GM21529 (cell line): ENCODE data around the gene ZFP64.
"Not testable (repeated sequence)": the region's sequence is repeated elsewhere in the genome, so short reads cannot be mapped to it uniquely, and the experiment has no call there.

Experiments
- ATAC-seq: cut with Tn5 transposase; IDR thresholded peaks from one replicate; pipeline ENCODE4 v1.9.1; 2021; ENCODE audit not compliant: unreplicated experiment

The ZFP64 gene

DNA sequence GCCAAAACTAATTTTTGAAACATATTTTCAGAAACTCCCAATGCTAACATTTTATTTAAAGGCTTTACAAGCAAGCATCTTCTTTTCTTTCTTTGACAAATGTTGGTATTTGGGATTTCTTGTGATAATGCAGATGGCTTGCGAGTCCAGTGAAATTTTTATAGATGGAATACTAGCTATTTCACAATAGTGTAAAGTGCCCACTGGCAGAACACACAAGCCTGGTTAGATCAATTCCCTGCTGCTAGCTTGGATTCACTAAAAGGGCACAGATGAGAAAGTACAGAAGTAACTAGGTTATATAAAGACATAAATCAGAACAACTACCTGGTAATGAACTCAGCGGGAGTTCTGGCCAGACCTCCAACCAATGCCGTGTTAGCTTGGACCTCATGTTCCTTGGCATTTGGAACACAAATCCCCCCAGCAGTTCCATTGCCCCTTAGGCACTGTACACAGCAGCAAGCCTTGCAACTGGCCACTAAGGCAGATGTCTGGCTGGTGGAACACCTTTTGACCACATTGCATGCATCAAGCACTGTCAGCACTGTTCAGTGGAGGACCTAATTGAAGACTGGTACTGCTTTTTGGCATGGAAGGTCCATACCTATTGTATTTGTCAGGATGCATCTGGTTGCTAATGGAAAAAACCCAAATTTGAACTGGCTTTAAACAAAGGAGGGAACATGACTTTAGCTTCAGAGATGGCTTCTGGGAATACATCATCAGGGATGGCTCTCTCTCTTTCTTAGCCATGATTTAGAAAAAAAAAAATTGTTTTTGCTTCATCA lies 15.6 kb upstream of the ZFP64 start:
- ATAC-seq = no peak

DNA sequence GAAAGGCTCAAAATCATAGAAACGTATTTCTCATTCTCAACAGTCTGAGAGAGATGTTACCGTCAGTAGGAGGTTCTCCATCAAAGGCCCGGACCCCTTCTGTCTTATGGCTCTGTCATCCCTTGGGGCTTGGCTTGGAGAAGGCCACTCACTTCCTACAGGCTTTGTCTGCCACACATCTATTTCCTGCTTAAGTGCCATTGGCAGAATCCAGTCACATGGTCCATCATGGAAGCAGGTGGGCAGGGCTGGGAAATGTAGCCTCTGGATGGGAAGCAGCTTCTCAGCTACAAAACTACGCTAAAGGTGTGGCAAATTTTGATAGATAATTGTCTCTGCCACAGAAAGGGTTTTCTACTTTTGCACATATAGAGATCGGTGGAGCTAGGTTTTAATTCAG lies 12.6 kb upstream of the ZFP64 start:
- ATAC-seq = no peak

- ATAC-seq = no peak
These were observed 9.8 kb upstream of the ZFP64 start for GRCh38 chr20:52201395-52201794.

DNA sequence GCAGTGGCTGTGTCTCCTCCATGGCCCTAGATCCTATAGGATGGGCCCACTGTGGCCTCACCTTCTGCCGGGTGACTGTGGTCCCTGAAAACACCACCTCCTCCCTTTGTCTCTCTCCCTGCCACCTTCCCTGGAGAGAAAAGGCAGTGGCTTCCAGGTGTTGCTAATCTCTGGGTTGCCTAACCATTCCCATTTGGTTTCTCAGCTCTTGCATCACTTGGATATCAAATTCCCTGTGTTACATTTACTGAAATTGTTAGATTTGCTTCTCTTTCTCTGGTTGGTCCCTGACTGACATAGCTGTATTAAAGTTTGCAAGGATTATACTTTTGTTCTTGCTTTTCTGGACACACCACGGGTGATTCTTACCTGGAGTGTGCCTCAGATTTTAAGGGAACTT lies 9.3 kb upstream of the ZFP64 start:
- no peak for ATAC-seq

DNA sequence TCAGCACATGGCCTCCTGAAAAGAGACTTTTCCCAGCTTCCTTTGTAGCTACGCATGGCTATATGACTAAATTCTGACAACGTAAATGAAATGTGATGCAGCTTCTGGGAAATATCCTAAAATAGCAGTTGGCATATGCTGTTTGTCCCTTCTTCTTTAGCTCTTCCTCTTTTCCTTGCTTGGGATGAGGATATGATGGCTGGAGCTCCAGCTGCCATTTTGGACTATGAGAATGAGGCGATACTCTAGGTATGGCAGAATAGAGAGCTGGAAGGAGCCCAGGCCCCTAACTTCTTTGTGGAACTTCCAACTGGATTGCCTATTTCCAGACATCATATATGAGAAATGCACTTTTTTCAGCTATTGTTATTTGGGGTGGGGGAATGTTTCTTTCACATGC lies 5.3 kb upstream of the ZFP64 start:
- no peak for ATAC-seq

GRCh38 chr20:52193886-52194545 lies 2.4 kb upstream of the ZFP64 start:
- no peak for ATAC-seq

DNA sequence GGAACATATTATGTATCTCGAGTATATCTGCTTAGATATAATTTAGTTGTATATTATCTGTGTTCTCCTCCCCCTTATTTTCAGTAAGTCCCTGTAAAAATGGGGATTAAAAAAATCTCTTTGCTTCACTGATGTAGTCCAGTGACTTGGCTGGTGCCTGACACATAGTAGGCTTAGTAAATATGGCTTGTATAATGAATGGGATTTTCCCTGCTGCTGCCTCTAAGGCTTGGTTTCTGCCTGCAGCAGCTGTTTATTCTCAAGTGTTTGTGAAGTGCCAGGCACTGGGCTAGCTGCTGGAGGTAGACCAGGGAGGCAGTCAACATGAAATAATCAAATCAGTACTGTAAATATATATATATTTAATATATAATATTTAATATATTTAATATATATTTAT lies 1.6 kb upstream of the ZFP64 start:
- ATAC-seq = no peak

GRCh38 chr20:52192719-52193007 lies 1.1 kb upstream of the ZFP64 start:
- not testable (repeated sequence) for ATAC-seq

DNA sequence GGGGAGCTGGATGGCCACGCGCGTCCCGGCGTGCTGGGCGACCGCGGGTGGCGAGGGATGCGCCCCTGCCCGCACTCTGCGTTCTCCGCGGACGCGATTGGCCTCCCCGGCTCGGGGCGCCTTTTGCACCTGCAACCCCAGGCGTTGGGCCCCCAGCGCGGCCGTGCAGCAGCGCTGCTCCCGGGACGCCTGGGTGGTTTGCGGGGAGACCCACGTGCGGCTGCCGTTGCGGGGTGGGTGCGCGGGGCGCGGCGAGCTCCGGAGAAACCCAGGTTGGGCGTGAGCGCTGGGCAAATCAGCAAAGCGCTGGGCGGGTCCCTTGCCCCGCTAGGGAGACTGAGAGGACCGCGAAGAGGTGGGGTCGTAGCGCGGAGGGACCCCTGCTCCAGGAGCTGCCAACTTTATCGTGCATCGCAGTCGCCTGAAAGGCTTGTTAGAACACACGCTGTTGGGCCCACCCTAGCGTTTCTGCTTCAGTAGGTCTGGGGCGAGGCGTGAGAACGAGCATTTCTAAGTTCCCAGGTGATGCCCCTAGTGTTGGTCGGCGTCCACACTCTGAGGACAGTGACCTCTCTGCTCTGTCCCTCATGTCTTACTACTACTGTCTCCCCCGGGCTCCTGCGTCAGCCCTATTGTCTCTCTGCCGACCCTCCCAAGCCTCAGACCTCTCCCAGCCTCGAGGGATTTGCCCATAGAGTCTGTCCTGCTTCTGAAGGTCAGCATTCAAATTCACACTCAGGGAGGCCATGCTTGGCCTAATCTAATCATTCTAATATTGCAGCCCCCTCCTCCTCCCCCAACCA lies 538 bp upstream of the ZFP64 start:
- ATAC-seq = peak; percentile 50

- ATAC-seq = peak; percentile 41
These were observed 995 bp downstream of the ZFP64 start for GRCh38 chr20:52190437-52191131.

GRCh38 chr20:52181766-52182165 lies 9.8 kb downstream of the ZFP64 start:
- no peak for ATAC-seq

DNA sequence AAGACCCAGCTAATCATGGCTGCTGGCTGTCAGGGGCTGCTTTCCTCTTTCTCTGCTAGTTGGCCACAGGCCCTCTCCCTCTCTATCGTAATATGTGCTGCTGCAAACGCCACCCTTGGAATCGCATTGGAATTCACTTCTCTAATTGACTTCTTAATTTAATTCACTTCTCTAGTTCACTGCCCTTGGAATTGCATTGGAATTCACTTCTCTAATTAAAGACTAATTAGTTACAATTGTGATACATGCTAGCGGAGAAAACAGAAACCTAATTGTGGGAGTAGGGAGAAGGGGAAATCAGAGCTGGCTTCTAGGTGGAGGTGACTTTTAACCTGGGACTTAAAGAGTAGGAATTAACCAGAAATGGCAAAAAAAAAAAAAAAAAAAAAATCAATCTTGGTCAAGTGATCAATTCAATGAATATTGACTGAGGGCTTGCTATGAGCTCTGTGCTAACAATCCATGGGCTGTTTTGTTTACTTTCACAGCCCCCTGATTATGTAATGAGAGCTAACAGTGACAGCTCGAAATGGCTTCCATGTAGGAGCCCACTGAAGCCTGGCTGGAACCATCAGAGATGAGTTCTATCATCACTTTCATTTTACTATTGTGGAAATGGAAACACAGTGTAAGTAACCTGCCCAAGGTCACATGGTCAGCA lies 11.3 kb downstream of the ZFP64 start:
- ATAC-seq = no peak

DNA sequence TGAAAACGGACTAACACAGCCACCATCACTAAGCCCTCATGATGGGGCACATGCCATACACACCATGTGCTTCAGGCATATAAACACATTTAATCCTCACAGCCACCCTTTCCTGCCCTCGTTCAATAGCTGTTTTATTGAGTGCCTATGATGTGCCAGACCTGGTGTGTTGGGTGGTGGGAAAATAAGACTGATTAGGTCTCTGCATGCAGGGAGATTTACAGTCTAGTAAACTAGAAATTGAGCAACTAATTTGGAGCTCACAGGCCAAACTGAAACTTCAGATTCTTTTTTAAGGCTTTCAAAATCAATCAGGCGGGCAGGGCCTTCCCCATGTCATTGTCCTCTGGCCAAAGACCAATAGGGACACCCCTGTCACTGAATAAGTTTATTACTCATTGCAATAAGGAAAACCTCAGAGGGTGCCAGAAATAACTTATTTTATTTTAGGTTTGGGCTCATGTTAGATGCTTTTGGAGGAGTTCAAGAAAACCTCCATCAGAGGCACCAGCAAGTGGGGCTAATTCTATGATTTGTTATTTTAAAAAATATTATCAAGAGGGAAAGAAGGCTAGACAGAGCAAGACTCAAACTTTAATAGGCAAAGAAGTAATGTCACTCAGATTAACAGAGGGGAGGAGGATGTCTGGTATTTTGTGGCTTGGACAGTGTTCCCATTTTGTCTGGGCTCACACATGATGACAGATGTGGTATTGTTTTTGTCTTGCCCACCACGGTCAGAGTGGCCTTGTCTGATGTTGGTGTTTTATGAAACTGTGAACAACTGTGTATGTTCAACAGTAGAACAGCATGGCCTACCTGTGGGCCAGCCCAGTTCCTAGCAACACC lies 12.0 kb downstream of the ZFP64 start:
- ATAC-seq = peak; percentile 90

GRCh38 chr20:52178691-52179090 lies 12.9 kb downstream of the ZFP64 start:
- ATAC-seq = no peak

- ATAC-seq = no peak
These were observed 15.7 kb downstream of the ZFP64 start for GRCh38 chr20:52175840-52176239.

DNA sequence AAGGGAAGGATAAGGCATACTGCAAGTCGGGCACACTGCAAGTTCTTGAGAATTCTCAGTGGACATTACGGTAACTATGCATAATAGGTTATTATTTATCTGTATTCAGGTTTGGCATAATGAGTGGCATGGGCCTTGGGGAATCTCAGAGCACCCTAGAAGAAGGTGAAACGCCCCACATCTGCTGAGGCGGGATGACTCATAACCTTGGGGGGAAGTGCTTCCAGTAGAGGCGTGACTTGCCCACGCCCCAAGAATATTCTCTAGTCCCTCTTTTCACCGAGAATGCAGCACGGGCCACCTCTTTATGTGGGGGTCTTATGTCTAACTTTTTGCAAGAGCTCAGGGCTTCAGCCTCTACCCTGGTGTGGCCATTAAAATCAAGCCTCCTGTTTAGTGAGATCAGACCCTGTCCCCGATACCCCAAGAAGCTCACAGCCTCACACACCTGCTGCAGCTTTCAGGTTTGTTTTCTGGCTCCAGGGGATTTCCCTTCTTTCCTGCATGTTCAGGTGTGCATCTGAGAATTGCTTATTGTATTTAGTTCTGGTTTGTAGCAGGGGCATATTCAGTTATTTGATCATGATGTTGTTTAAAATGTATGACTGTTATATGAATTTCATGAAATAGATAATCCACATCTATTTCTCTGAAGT lies 19.1 kb downstream of the ZFP64 start:
- ATAC-seq = peak; percentile 92

DNA sequence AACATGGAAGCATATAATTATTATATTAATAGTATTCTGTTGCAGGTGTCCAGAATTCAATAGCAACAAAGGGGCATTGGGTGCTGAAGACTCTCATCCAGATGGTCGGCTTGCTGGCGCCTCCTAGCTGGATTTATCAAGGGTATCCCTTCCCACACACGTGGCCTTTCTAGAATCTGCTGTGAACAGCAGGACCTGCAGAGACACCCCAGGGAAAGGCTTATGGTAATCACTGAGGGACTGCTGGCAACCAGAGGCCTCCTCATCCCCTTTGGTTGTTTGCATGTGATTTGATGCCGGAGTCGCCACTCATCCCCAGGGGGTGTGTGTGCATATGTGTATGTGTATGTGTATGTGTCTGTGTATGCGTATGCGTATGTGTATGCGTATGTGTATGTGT lies 20.6 kb downstream of the ZFP64 start:
- no peak for ATAC-seq

DNA sequence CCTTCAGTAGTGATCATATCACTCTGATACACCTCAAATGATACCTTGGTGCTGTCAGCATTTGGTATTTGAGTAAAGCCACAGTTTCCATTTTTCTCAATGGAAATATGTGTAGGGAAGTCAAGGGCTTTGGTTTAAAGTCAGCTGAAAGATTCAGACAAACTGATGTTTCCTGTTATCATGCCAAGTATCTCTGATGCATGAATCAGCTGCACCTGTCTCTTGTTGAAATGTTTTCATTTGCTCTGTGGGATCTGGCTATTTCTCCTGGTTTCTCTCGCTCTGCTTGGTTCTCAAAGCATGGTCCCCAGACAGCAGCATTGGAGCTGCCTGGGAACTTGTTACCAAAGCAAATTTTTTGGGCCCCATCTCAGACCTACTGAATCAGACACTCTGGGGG lies 23.5 kb downstream of the ZFP64 start:
- no peak for ATAC-seq

DNA sequence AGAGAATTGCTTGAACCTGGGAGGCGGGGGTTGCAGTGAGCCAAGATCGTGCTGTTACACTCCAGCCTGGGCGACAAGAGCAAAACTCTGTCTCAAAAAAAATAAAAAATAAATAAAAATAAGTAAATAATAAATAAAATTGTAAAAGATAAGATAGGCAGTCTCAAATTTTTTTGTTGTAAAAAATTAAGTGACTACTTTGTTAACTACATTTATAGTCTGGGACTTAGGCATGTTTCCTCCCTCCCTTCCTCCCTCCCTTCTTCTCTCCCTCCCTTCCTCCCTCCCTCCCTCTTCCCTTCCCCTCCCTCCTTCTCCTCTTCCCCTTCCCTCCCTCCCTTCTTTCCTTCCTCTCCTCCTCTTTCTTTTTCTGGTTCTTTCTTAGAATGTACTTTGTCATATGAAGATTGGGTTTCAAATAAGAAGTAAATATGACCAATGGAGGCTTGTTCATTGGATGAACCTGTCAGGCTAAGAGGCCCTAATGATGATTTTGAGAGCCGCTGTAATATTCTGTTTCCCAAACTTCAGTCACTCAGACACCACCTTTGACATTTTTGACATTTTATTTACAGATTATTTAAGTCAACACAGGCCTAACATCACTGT lies 24.2 kb downstream of the ZFP64 start:
- ATAC-seq = no peak
